ENCODE measurements around the gene DAAM1.

DNA sequence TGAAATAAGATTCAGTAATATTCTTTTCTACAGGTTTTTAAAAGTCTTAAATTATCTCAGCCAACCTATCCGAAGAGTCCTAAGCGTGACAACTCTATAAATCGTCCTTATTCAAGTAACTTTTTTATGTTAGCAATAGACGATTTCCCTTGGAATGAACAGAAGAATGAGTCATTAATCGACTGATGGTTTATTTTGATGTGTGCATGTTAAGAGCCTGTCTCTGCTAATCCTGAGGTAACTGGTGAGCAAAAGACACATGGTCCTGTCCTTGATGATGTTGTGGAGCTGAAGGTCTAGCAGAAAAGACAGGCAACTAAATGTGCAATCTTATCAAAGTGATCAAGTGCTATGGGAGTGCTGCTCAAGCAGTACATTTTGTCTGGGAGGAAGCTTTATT is 80.4 kb downstream of the DAAM1 start:
- TF ChIP-seq POLR2AphosphoS5 (IDR thresholded peaks at IDR 0.05) (no peak), CTCF (IDR thresholded peaks at IDR 0.05) (no peak), POLR2A (IDR thresholded peaks at IDR 0.05) (no peak)

All from breast epithelium (tissue), 3 donors.